Measurements from ENCODE around the gene KRTAP10-3. TPM values are rescaled to one million over a fixed set of nuclear protein-coding genes. Genes with fewer than 3 reads are reported as not detected.

KRTAP10-3 gene
- total RNA-seq, 1 experiment from 2014 or later = not detected

- TF ChIP-seq REST (IDR thresholded peaks at IDR 0.05; ENCODE audit: low read depth) (no peak), YY1 (IDR thresholded peaks at IDR 0.05; ENCODE audit: extremely low read depth, insufficient replicate concordance, low read depth, low read length) (no peak), FOSL1 (IDR thresholded peaks at IDR 0.05; ENCODE audit: low read depth) (no peak), POLR2AphosphoS5 (IDR thresholded peaks at IDR 0.05; ENCODE audit: low read depth, low read length) (no peak), SP1 (IDR thresholded peaks at IDR 0.05; ENCODE audit: low read depth) (no peak), JUND (IDR thresholded peaks at IDR 0.05) (no peak), CEBPB (IDR thresholded peaks at IDR 0.05; ENCODE audit: low read depth) (no peak)
Observed at GRCh38 chr21:44548381-44548780, 10.2 kb downstream of the KRTAP10-3 start (continued).

GRCh38 chr21:44547656-44548331, 10.8 kb downstream of the KRTAP10-3 start:
- Histone ChIP-seq H2AFZ (ENCODE audit: low read depth, low read length, poor library complexity, severe bottlenecking) (no peak overlapping the region), H3K4me1 (ENCODE audit: control insufficient read depth in 1 of 2, insufficient read depth in 2 of 2, low read length in 2 of 2) (no peaks in the 10 kb centered on the region), H3K36me3 (ENCODE audit: control insufficient read depth in 1 of 2, insufficient read depth in 2 of 2, low read length in 2 of 2) (no peaks in the 10 kb centered on the region), H3K9me3 (ENCODE audit: control insufficient read depth in 1 of 2, insufficient read depth in 1 of 2, low read depth in 1 of 2, low read length in 2 of 2) (peaks cover 7 to 16% of the 10 kb centered on the region in 2 experiments), H3K27me3 (ENCODE audit: insufficient read depth, low read length) (no peaks in the 10 kb centered on the region), H3K4me2 (ENCODE audit: low read length) (no peak overlapping the region; the same call in 1 of the 2 replicates), H3K9me2 (ENCODE audit: insufficient read depth) (no peaks in the 10 kb centered on the region), H4K20me1 (ENCODE audit: insufficient read depth) (no peaks in the 10 kb centered on the region), H3K27ac (ENCODE audit: low read depth, low read length) (no peak overlapping the region), H3K79me2 (ENCODE audit: insufficient read depth, low read length) (no peaks in the 10 kb centered on the region), H3K9ac (ENCODE audit: low read length) (no peak overlapping the region), H3K4me3 (replicated peaks in 1 of 2; ENCODE audit: low read depth in 1 of 2, low read length in 2 of 2) (no peak overlapping the region)
- no TSS peak for BruUV-seq (replicated peaks)
- intact Hi-C loops (cut with micrococcal nuclease) = no loop called here
- RAD21 ChIA-PET (ENCODE audit: low non-redundant PET in 1 of 2, low total read pairs in 2 of 2, uncharacterized antibody in 2 of 2, unreplicated experiment in 2 of 2) = no interaction called here
- POLR2A ChIA-PET = interaction anchor here (1.1 kb wide), 1 partner anchor 11 kb away, joined by 3 read pairs; no protein-coding TSS in a partner anchor
- DNase-seq (ENCODE audit: low read depth, low spot score) (no peak), ATAC-seq (no peak)
- CTCF ChIA-PET = no interaction called here
- TF ChIP-seq ZFX (IDR thresholded peaks at IDR 0.05) (no peak), JUND (IDR thresholded peaks at IDR 0.05) (no peak), MAX (IDR thresholded peaks at IDR 0.05) (no peak), POLR2A (IDR thresholded peaks at IDR 0.05; ENCODE audit: borderline replicate concordance, extremely low read depth, insufficient read depth, insufficient read length) (no peak), ZBTB33 (IDR thresholded peaks at IDR 0.05; ENCODE audit: extremely low read depth, insufficient replicate concordance, low read length) (no peak), SIN3A (IDR thresholded peaks at IDR 0.05; ENCODE audit: low read depth) (no peak), RAD21 (IDR thresholded peaks at IDR 0.05; ENCODE audit: low read depth) (no peak), POLR2AphosphoS5 (IDR thresholded peaks at IDR 0.05; ENCODE audit: low read depth, low read length) (no peak), ZNF274 (IDR thresholded peaks at IDR 0.05; ENCODE audit: low read depth, low read length) (no peak), EZH2 (IDR thresholded peaks at IDR 0.05) (no peak), CTCF (IDR thresholded peaks at IDR 0.05 in 2 of 3, conservative IDR thresholded peaks at IDR 0.05 in 1 of 3; ENCODE audit: borderline replicate concordance in 1 of 3, insufficient read depth in 1 of 3, low read depth in 2 of 3, low read length in 2 of 3) (no peak), SRF (IDR thresholded peaks at IDR 0.05; ENCODE audit: low read depth) (no peak), ATF3 (IDR thresholded peaks at IDR 0.05) (no peak)
